Liver (tissue), 9 donors: ENCODE results near the gene UNC5B. TPM values are rescaled to one million over a fixed set of nuclear protein-coding genes. Genes with fewer than 3 reads are reported as not detected.

Experiments used
- DNase-seq: peaks from one replicate; pipeline ENCODE4 v3.0.0-alpha.2; 2017; ENCODE audit warnings: low spot score
- H3K27ac ChIP-seq, 2 donors: one replicate each; pipeline ENCODE4 v1.7.0; 2013; ENCODE audit warnings: inconsistent platforms in 2 of 2, low read length in 2 of 2, control low read depth in 1 of 2, low read depth in 1 of 2, mild to moderate bottlenecking in 1 of 2
- H3K27me3 ChIP-seq, 4 donors: one replicate each; pipeline versions ENCODE4 v1.6.1 to v1.7.0; 2013; ENCODE audit warnings: low read length in 3 of 4, inconsistent platforms in 1 of 4, mild to moderate bottlenecking in 1 of 4, moderate library complexity in 1 of 4; ENCODE audit not compliant: control insufficient read depth in 4 of 4, insufficient read depth in 4 of 4
- H3K36me3 ChIP-seq, 4 donors: one replicate each; pipeline versions ENCODE4 v1.6.1 to v1.7.0; 2013; ENCODE audit warnings: low read length in 3 of 4, mild to moderate bottlenecking in 3 of 4, low read depth in 1 of 4, moderate library complexity in 1 of 4; ENCODE audit not compliant: control insufficient read depth in 4 of 4, insufficient read depth in 3 of 4
- H3K4me1 ChIP-seq, 4 donors: one replicate each; pipeline versions ENCODE4 v1.6.1 to v1.7.0; 2013; ENCODE audit warnings: low read length in 3 of 4, mild to moderate bottlenecking in 3 of 4, moderate library complexity in 1 of 4; ENCODE audit not compliant: control insufficient read depth in 4 of 4, insufficient read depth in 4 of 4
- H3K4me3 ChIP-seq, 3 donors: one replicate each; pipeline versions ENCODE4 v1.6.1 to v1.7.0; 2013; ENCODE audit warnings: low read length in 3 of 3, control low read depth in 1 of 3, low read depth in 1 of 3, mild to moderate bottlenecking in 1 of 3
- H3K9ac ChIP-seq, 2 donors: one replicate each; pipeline ENCODE4 v1.7.0; 2013; ENCODE audit warnings: low read length in 2 of 2, mild to moderate bottlenecking in 2 of 2, moderate library complexity in 2 of 2, control low read depth in 1 of 2, low read depth in 1 of 2
- H3K9me3 ChIP-seq, 4 donors: one replicate each; pipeline versions ENCODE4 v1.6.1 to v1.7.0; 2013; ENCODE audit warnings: low read length in 3 of 4; ENCODE audit not compliant: control insufficient read depth in 4 of 4
- ATF3 ChIP-seq: IDR thresholded peaks from 2 replicates; pipeline ENCODE4 v1.6.1; 2016; ENCODE audit warnings: antibody characterized with exemption
- CTCF ChIP-seq: fragments of 150-350 bp; IDR thresholded peaks from 2 replicates; pipeline ENCODE4 v1.5.1; 2017; ENCODE audit warnings: improper control_type of control experiment, low read depth, low read length; ENCODE audit not compliant: missing input control
- FOXA1 ChIP-seq: IDR thresholded peaks from 2 replicates; pipeline ENCODE4 v1.6.1; 2016; ENCODE audit warnings: antibody characterized with exemption
- FOXA2 ChIP-seq: IDR thresholded peaks from 2 replicates; pipeline ENCODE4 v1.6.1; 2016; ENCODE audit warnings: antibody characterized with exemption
- GABPA ChIP-seq, 2 donors: IDR thresholded peaks in 1 of 2; conservative IDR thresholded peaks in 1 of 2; 2 replicates each; pipeline ENCODE4 v1.6.1; 2016; ENCODE audit warnings: antibody characterized with exemption in 2 of 2, mild to moderate bottlenecking in 1 of 2, moderate library complexity in 1 of 2
- HNF4G ChIP-seq: IDR thresholded peaks from 2 replicates; pipeline ENCODE4 v1.6.1; 2016; ENCODE audit warnings: antibody characterized with exemption
- JUND ChIP-seq, 2 donors: IDR thresholded peaks; 2 replicates each; pipeline ENCODE4 v1.6.1; 2016; ENCODE audit warnings: antibody characterized with exemption in 2 of 2
- MAX ChIP-seq: IDR thresholded peaks from 2 replicates; pipeline ENCODE4 v1.6.1; 2016; ENCODE audit warnings: antibody characterized with exemption
- NR2F2 ChIP-seq: IDR thresholded peaks from 2 replicates; pipeline ENCODE4 v1.6.1; 2016; ENCODE audit warnings: antibody characterized with exemption
- RAD21 ChIP-seq, 2 donors: IDR thresholded peaks; 2 replicates each; pipeline ENCODE4 v1.6.1; 2016; ENCODE audit warnings: antibody characterized with exemption in 2 of 2, mild to moderate bottlenecking in 2 of 2
- REST ChIP-seq: IDR thresholded peaks from 2 replicates; pipeline ENCODE4 v1.6.1; 2016; ENCODE audit warnings: antibody characterized with exemption, mild to moderate bottlenecking
- TAF1 ChIP-seq: conservative IDR thresholded peaks from 2 replicates; pipeline ENCODE4 v1.6.1; 2016; ENCODE audit warnings: antibody characterized with exemption, mild to moderate bottlenecking
- YY1 ChIP-seq: IDR thresholded peaks from 2 replicates; pipeline ENCODE4 v1.6.1; 2016; ENCODE audit warnings: antibody characterized with exemption, mild to moderate bottlenecking
- ZBTB33 ChIP-seq: IDR thresholded peaks from 2 replicates; pipeline ENCODE4 v1.6.1; 2016; ENCODE audit warnings: antibody characterized with exemption
- WGBS: extraction: QIAGEN DNeasy Blood & Tissue Kit; methylation state at CpG from one replicate; pipeline ENCODE4 v1.1.7; 2013; 5-methylcytosine and 5-hydroxymethylcytosine counted together
- polyA plus RNA-seq, 2 donors: library from polyadenylated mRNA; stranded (reverse) in 1 of 2; unstranded in 1 of 2; fragments of 200-250 nt in 1 of 2; fragments of >200 nt in 1 of 2; fragmentation: Nextera tagmentation in 1 of 2; extraction: Ambion mirVana in 1 of 2; gene quantifications; one replicate each; pipeline versions ENCODE4 v1.2.1 to v1.2.3, GENCODE V29; 2013 to 2015
- total RNA-seq, 2 donors: library from RNA; depleted of rRNA; stranded (reverse); fragments of >200 nt; gene quantifications; one replicate each; pipeline ENCODE4 v1.2.3, GENCODE V29; 2014
- donor health status: healthy.
- donor health status: healthy.
- donor health status: healthy.
- donor health status: healthy.
- donor health status: healthy.

Gene UNC5B
- total and polyA plus RNA-seq, 4 donors: 0.56 to 1.8 (median 1.3) TPM

GRCh38 chr10:71252220-71252619, 39.9 kb downstream of the UNC5B start:
- no peak overlapping the region for H3K27ac ChIP-seq
- no peaks in the 10 kb centered on the region for H3K36me3 ChIP-seq
- no peak for TF ChIP-seq ZBTB33
- no peak for TF ChIP-seq MAX
- TF ChIP-seq NR2F2: no peak
- no peak for TF ChIP-seq RAD21 (IDR thresholded peaks at IDR 0.05)
- no peak for TF ChIP-seq FOXA1
- no peak for TF ChIP-seq FOXA2
- no peak for TF ChIP-seq ATF3
- no peak for TF ChIP-seq REST
- no peak for TF ChIP-seq HNF4G
- TF ChIP-seq GABPA (IDR thresholded peaks at IDR 0.05 in 1 of 2, conservative IDR thresholded peaks at IDR 0.05 in 1 of 2): no peak
- TF ChIP-seq JUND (IDR thresholded peaks at IDR 0.05): no peak
- TF ChIP-seq TAF1: no peak
- 84% methylated on average over 6 of the region's 6 CpGs for WGBS
- H3K9me3 ChIP-seq: no peaks in the 10 kb centered on the region
- H3K4me1 ChIP-seq: peaks cover 0 to 7% (median 4%) of the 10 kb centered on the region in 4 donors
- no peaks in the 10 kb centered on the region for H3K27me3 ChIP-seq
- H3K9ac ChIP-seq: no peak overlapping the region
- H3K4me3 ChIP-seq: no peak overlapping the region
- DNase-seq: no peak

GRCh38 chr10:71253981-71254818, 41.8 kb downstream of the UNC5B start:
- no peak overlapping the region for H3K9ac ChIP-seq
- H3K4me3 ChIP-seq: no peak overlapping the region
- H3K36me3 ChIP-seq: no peaks in the 10 kb centered on the region
- H3K4me1 ChIP-seq: peaks cover 0 to 2% (median 0%) of the 10 kb centered on the region in 4 donors
- H3K27me3 ChIP-seq: no peaks in the 10 kb centered on the region
- DNase-seq: no peak
- TF ChIP-seq MAX: no peak
- no peak for TF ChIP-seq FOXA2
- no peak for TF ChIP-seq CTCF
- TF ChIP-seq YY1: no peak
- 88% methylated on average over 17 of the region's 17 CpGs for WGBS
- H3K9me3 ChIP-seq: no peaks in the 10 kb centered on the region
- H3K27ac ChIP-seq: no peak overlapping the region
